NOMO-1 (cell line): ENCODE results near the gene IL17RD.

Experiments used
- DNase-seq, 2 experiments: peaks; one replicate each; lab custom pipeline; 2025; ENCODE audit not compliant: unreplicated experiment in 2 of 2; lab: John Stamatoyannopoulos, UW

Gene IL17RD

GRCh38 chr3:57131210-57131588, 34.0 kb downstream of the IL17RD start:
- no peak for DNase-seq

DNA sequence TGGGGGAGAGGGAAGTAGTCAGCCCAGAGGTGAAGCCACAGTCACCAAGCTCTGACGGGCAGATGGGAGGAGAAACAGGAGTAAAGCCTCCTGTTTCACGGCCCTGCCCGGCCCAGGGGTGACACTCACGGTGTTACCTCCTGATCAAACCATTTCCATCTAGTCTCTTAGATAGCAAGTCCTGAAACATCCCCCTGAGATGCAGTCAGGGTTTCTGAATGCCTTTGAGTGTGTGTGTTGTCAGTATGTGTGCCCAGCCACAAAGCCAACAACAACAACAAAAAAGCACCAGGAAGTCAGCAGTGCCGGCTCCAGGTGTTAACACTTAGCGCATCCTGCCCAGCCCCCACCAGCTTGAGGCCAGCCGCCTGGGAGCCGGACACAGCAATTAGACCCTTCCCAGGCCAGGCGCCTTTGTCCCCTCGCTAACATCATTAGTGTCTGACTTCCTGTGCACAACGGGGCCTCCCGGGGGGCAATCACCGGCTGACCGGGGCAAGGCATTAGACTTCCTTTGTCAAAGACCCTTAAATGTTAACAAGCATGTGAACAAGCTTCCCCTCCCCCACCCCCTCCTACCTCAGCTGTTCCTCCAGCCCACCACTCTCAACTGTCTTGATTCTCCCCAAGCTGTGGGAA, 34.5 kb downstream of the IL17RD start:
- DNase-seq, result no peak

DNA sequence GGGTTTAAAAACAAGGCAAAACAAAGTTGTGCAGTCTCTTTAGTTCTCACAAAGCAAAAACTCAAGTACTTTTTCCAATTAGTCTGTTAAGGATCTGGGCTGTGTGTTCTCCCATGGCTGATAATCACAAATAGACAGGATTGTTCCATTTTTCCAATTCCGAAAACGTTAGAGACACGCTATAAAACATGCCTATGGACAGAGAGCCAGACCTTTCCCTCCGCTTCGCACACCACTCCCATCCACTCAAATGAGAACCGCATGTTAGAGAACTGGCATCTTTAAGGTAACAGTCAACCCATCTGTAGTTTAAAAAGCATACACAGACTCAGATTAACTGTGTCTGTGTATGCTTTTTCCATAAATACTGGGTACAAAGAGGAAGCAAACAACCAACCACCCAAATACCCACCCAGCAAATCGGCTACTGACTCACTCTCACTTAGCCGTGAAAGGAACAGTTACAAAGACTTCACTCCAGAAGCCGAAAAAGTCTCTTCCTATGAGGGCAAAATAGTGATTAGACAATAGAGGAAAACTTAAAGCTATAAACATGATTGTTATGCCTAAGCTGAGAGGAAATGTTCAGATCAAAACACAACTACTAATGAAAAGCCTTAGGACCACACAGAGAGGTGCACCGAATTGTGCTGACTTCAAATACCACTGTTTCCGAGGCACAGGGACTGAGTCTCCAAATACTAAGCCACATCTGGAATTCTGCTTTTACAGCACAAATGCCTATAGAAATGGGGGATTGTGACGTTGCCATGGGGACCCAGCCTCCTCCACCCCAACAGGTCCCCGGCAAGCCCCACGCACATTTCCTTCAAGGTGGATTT, 36.1 kb downstream of the IL17RD start:
- DNase-seq, result no peak

DNA sequence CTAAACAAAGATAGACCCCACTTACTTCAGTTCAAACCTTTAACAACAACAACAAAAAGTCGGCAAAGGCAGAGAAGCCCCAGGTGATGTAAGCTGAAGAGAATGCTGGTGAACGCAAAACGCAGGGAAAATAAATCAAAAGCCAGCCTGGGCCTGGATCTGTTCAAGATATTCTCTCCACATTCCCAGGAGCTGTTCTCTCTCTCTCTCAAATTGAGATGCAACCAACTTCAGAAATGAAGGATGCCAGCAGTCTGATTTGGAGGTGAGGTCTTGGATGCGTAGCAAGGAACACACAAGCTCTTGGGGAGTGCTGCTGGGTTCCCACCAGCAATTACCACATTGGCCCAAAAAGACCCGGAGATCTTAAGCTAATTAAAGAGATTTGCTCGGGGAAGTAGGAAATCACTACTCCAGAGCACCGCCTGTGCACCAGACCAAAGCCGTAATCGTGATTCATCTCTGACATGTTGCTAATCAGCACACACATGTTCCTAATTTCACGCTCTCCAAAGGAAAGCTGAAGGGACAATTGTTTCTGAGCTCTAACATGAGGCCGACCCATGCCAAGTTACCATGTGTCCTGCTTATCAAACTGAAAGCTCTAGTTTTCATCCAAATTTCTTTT, 37.1 kb downstream of the IL17RD start:
- DNase-seq, result no peak

GRCh38 chr3:57126244-57126643, 38.9 kb downstream of the IL17RD start:
- DNase-seq, result no peak

DNA sequence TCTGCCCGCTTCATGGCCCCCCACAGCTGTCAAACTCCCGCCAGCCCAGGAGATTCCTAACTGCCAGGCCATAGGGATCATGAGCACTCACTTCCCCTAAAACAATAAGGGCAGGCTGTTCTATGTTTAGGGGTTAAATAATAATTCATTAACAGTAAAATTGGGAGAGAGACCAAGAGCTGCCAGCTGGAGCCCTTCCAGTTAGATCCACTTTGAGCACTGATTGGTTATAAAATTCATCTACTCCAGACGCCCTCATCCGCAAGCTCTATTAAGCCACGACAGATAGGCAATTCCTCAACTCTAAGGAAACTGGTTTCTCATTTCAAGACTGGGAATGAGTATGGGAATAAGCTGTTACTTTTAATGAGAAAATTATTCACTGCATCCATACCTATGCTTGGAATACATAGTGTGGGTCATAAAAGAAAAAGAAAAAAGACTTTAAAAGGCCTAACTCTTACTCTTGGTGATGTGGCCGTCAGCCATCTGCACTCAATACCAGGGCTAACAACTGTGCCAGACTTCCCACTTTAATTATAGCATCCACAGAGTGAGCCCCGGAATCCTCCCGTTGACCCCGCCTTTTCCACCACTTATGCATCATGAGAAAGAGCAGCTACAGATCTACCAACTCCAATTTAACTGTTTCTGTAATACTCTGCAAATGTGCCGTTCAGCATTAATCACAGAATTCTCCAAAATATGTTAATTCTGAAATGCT, 44.5 kb downstream of the IL17RD start:
- no peak for DNase-seq

GRCh38 chr3:57120040-57120439, 45.1 kb downstream of the IL17RD start:
- DNase-seq, result no peak

DNA sequence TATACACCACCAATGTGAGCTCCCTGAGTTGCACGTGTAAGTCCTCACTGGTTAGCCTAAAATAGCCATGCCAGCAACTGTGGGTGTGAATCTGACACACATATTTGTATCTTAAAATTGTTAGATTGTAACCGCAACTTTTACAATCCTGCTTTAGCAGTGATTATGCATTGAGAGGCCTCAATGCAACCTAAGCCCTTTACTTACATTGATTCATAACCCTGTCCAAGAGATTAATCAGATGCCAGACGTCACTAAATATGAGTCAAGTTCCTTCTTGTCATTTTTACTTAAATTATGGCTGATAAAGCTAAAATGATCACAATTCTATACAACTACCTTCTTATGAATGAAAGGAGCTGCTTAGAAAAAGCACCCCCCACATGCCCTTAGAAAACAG, 46.9 kb downstream of the IL17RD start:
- no peak for DNase-seq

GRCh38 chr3:57116501-57116900, 48.7 kb downstream of the IL17RD start:
- DNase-seq, result no peak

- peak in 1 of 2 experiments; percentile 1 for DNase-seq
Measured at GRCh38 chr3:57112206-57112605, 52.9 kb downstream of the IL17RD start.

DNA sequence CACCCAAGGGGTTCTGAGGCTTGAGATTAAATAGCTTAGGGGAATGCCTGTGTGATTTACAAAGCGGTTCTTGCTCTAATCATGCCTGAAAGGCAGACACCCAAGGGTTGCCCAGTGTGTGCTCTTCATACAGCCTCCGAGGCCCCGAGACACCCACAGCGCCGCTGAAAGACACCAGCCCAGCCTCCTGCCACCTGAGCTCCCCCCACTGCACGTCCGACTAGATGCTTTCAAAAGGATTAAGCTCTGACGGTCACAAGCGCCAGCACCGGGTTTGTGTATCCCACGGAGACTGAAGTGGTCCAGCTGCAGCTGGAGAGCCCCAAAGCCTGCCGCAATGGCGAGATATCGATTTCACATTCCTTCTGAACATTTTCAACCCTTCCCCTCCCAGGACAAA, 54.4 kb downstream of the IL17RD start:
- DNase-seq, result no peak

- no peak for DNase-seq
Measured at GRCh38 chr3:57110214-57110613, 54.9 kb downstream of the IL17RD start.

GRCh38 chr3:57109437-57110199, 55.5 kb downstream of the IL17RD start:
- no peak for DNase-seq

DNA sequence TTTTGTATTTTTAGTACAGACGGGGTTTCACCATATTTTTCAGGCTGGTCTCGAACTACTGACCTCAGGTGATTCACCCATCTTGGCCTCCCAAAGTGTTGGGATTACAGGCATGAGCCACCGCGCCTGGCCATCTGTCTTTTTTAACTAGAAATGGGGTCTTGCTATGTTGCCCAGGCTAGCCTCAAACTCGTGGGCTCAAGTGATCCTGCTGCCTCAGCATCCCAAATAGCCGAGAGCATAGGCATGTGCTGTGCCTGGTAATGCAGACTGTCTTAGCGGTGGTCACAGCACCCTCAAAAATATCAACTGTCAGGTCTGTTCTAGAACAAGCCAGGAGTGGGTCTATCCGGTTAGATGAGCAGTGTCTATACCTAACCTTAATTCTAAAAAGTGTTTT, 56.5 kb downstream of the IL17RD start:
- no peak for DNase-seq

DNA sequence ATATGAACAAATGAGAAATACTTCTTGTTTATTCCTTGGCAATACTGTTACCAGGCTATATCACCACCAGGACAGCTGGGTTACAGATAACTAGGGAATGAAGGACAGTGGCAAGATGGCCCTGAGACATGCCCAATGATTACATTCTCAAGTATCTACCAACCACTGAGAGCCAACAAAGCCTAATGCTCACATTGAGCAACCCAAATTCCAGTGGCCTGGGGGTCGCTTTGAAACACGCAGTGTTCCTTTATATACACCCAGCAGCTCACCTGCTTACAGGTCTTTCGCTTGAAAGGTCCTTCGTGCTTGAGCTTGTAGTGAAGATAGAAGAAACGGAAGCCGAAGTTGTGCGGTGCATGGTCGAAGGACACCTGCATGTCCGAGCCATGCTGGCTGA, 59.6 kb downstream of the IL17RD start:
- no peak for DNase-seq

- peak; percentile 41 to 76 for DNase-seq
Measured at GRCh38 chr3:57100046-57100695, 65.0 kb downstream of the IL17RD start.

GRCh38 chr3:57098418-57099310, 66.5 kb downstream of the IL17RD start:
- DNase-seq, result no peak

- DNase-seq, result no peak
Measured at GRCh38 chr3:57097536-57097935, 67.6 kb downstream of the IL17RD start.

- DNase-seq, result no peak
Measured at GRCh38 chr3:57095363-57095762, 69.8 kb downstream of the IL17RD start.
